Panc1 (cell line): ENCODE measurements around the gene MGAT5. TPM values are rescaled to one million over a fixed set of nuclear protein-coding genes. Genes with fewer than 3 reads are reported as not detected.

Source experiments
- ATAC-seq: fragments of 200-7000 bp; cut with Tn5 transposase; 2 replicates; pipeline ENCODE4 v1.9.1; 2020; ENCODE audit warnings: mild to moderate bottlenecking, moderate library complexity
- BruUV-seq: library from RNA; stranded (reverse); fragments of 400-500 nt; replicated peaks from 2 replicates; lab custom pipeline; 2021; lab: Mats Ljungman, UMichigan
- CTCF ChIA-PET: fragments of 300-600 bp; sonication (Branson Sonifier 250); formaldehyde crosslinking; loops from one replicate; lab custom pipeline; 2022; ENCODE audit warnings: antibody characterized with exemption; lab: Charles Lee
- POLR2A ChIA-PET: fragments of 300-600 bp; sonication (Branson Sonifier 250); formaldehyde crosslinking; loops from one replicate; lab custom pipeline; 2022; ENCODE audit warnings: antibody characterized with exemption; lab: Charles Lee
- DNase-seq: peaks from one replicate; pipeline ENCODE4 v3.0.0-alpha.2; 2010; ENCODE audit warnings: low read depth, low spot score
- H3K27ac ChIP-seq: 2 replicates; pipeline ENCODE4 v1.5.1; 2011; ENCODE audit warnings: mild to moderate bottlenecking, low read length, inconsistent platforms
- H3K27me3 ChIP-seq: fragments of 200-500 bp; sonication (Bioruptor generic); 2 replicates; pipeline ENCODE4 v1.6.0; 2014; ENCODE audit warnings: low read length, inconsistent platforms; ENCODE audit not compliant: control insufficient read depth, insufficient read depth
- H3K36me3 ChIP-seq: fragments of 200-500 bp; sonication (Bioruptor generic); 2 replicates; pipeline ENCODE4 v1.5.1; 2014; ENCODE audit warnings: inconsistent platforms, mild to moderate bottlenecking, low read length, moderate library complexity; ENCODE audit not compliant: control insufficient read depth, insufficient read depth
- H3K4me1 ChIP-seq: 2 replicates; pipeline ENCODE4 v1.5.1; 2011; ENCODE audit warnings: inconsistent platforms, mild to moderate bottlenecking, low read length, moderate library complexity; ENCODE audit not compliant: control insufficient read depth, insufficient read depth
- H3K4me3 ChIP-seq, 2 experiments: 2 replicates each; pipeline ENCODE4 v1.5.1; 2011 to 2012; ENCODE audit warnings: low read depth in 2 of 2, low read length in 2 of 2, mild to moderate bottlenecking in 2 of 2, inconsistent platforms in 1 of 2, moderate library complexity in 1 of 2
- H3K9me3 ChIP-seq: fragments of 200-500 bp; sonication (Bioruptor generic); 2 replicates; pipeline ENCODE4 v1.5.1; 2014; ENCODE audit warnings: low read depth, mild to moderate bottlenecking, inconsistent platforms, low read length, moderate library complexity; ENCODE audit not compliant: control insufficient read depth, insufficient read depth
- CTCF ChIP-seq: fragments of 450-650 bp; IDR thresholded peaks from 2 replicates; pipeline ENCODE4 v1.5.1; 2017; ENCODE audit warnings: mild to moderate bottlenecking
- POLR2AphosphoS5 ChIP-seq: IDR thresholded peaks from 2 replicates; pipeline ENCODE4 v1.6.1; 2012; ENCODE audit warnings: mild to moderate bottlenecking, low read depth, low read length, moderate library complexity
- SIN3A ChIP-seq: IDR thresholded peaks from 2 replicates; pipeline ENCODE4 v1.6.1; 2012; ENCODE audit warnings: low read depth, mild to moderate bottlenecking, low read length, moderate library complexity, borderline replicate concordance; ENCODE audit not compliant: insufficient read depth
- TCF7L2 ChIP-seq: IDR thresholded peaks from 2 replicates; pipeline ENCODE4 v1.6.1; 2011; ENCODE audit warnings: mild to moderate bottlenecking, low read depth, low read length, inconsistent platforms
- in situ Hi-C: cut with HindIII; loops from 2 replicates; pipeline ENCODE4 v1.10.0; 2016; ENCODE audit warnings: low sequenced_read_pairs, low pct_unique_long_range_greater_than_20kb
- intact Hi-C: fragments of 100-400 bp; cut with micrococcal nuclease; formaldehyde crosslinking; loops from one replicate; pipeline ENCODE4 v1.10.0; 2022; ENCODE audit not compliant: unreplicated experiment
- total RNA-seq: library from RNA; stranded (reverse); gene quantifications from one replicate; pipeline ENCODE4 v1.2.1, GENCODE V29; 2021; ENCODE audit not compliant: unreplicated experiment
- TF ChIP-seq, protein P1 (sequence below), 2 experiments: IDR thresholded peaks; 2 replicates each; pipeline ENCODE4 v1.6.1; 2011 to 2012; ENCODE audit warnings: low read depth in 2 of 2, control low read depth in 1 of 2, low read length in 1 of 2, mild to moderate bottlenecking in 1 of 2, moderate library complexity in 1 of 2; ENCODE audit not compliant: insufficient read depth in 1 of 2

The MGAT5 gene
- total RNA-seq, 1 experiment from 2014 or later, result 22.1 TPM

- Histone ChIP-seq H3K4me3 (no peak overlapping the region), H3K27me3 (no peaks in the 10 kb centered on the region), H3K9me3 (no peaks in the 10 kb centered on the region), H3K36me3 (no peaks in the 10 kb centered on the region), H3K27ac (no peak overlapping the region), H3K4me1 (no peaks in the 10 kb centered on the region)
- ChIA-PET POLR2A (no interaction called here), CTCF (no interaction called here)
- intact Hi-C loops (no loop called here), in situ Hi-C loops (no loop called here)
- no peak for ATAC-seq
- no TSS peak for BruUV-seq
- TF ChIP-seq CTCF (no peak), SIN3A (no peak), POLR2AphosphoS5 (no peak), TCF7L2 (no peak)
- TF ChIP-seq, protein P1, sequence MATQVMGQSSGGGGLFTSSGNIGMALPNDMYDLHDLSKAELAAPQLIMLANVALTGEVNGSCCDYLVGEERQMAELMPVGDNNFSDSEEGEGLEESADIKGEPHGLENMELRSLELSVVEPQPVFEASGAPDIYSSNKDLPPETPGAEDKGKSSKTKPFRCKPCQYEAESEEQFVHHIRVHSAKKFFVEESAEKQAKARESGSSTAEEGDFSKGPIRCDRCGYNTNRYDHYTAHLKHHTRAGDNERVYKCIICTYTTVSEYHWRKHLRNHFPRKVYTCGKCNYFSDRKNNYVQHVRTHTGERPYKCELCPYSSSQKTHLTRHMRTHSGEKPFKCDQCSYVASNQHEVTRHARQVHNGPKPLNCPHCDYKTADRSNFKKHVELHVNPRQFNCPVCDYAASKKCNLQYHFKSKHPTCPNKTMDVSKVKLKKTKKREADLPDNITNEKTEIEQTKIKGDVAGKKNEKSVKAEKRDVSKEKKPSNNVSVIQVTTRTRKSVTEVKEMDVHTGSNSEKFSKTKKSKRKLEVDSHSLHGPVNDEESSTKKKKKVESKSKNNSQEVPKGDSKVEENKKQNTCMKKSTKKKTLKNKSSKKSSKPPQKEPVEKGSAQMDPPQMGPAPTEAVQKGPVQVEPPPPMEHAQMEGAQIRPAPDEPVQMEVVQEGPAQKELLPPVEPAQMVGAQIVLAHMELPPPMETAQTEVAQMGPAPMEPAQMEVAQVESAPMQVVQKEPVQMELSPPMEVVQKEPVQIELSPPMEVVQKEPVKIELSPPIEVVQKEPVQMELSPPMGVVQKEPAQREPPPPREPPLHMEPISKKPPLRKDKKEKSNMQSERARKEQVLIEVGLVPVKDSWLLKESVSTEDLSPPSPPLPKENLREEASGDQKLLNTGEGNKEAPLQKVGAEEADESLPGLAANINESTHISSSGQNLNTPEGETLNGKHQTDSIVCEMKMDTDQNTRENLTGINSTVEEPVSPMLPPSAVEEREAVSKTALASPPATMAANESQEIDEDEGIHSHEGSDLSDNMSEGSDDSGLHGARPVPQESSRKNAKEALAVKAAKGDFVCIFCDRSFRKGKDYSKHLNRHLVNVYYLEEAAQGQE (IDR thresholded peaks at IDR 0.05; ENCODE audit: insufficient read depth in 1 of 2, low read depth in 2 of 2, low read length in 1 of 2), result no peak
- no peak for DNase-seq
Observed at GRCh38 chr2:134361648-134362047, 107.8 kb downstream of the MGAT5 start.

GRCh38 chr2:134362152-134362668 lies 108.3 kb downstream of the MGAT5 start:
- intact Hi-C loops (no loop called here), in situ Hi-C loops (no loop called here)
- no peak overlapping the region for H3K4me3 ChIP-seq
- H3K27ac ChIP-seq, result no peak overlapping the region
- ChIA-PET CTCF (no interaction called here), POLR2A (no interaction called here)
- ATAC-seq, result no peak
- H3K27me3 ChIP-seq, result no peaks in the 10 kb centered on the region
- H3K9me3 ChIP-seq, result no peaks in the 10 kb centered on the region
- no TSS peak for BruUV-seq
- H3K4me1 ChIP-seq, result no peaks in the 10 kb centered on the region
- TF ChIP-seq, protein P1 (IDR thresholded peaks at IDR 0.05; ENCODE audit: insufficient read depth in 1 of 2, low read depth in 2 of 2, low read length in 1 of 2), result no peak
- no peak for TF ChIP-seq SIN3A
- no peak for TF ChIP-seq CTCF
- no peak for TF ChIP-seq POLR2AphosphoS5
- TF ChIP-seq TCF7L2, result no peak
- DNase-seq, result no peak
- H3K36me3 ChIP-seq, result no peaks in the 10 kb centered on the region
